Epithelial cell of proximal tubule (primary cell): Measurements from ENCODE around the gene CDHR3. TPM values are rescaled to one million over a fixed set of nuclear protein-coding genes. Genes with fewer than 3 reads are reported as not detected.

ENCODE experiments used
- DNase-seq: peaks from one replicate; pipeline ENCODE4 v3.0.0-alpha.2; 2011; ENCODE audit warnings: low read depth
- H3K4me3 ChIP-seq: 2 replicates; pipeline ENCODE4 v1.5.1; 2011; ENCODE audit warnings: low read depth, mild to moderate bottlenecking, low read length
- CTCF ChIP-seq: conservative IDR thresholded peaks from 2 replicates; pipeline ENCODE4 v1.5.1; 2012; ENCODE audit warnings: low read depth, mild to moderate bottlenecking, low read length
- total RNA-seq: library from RNA; depleted of rRNA; stranded (reverse); fragments of >200 nt; gene quantifications from 2 replicates; pipeline ENCODE4 v1.2.3, GENCODE V29; 2015

The CDHR3 gene
- total RNA-seq, 1 donor from 2014 or later = 0.17 TPM

DNA sequence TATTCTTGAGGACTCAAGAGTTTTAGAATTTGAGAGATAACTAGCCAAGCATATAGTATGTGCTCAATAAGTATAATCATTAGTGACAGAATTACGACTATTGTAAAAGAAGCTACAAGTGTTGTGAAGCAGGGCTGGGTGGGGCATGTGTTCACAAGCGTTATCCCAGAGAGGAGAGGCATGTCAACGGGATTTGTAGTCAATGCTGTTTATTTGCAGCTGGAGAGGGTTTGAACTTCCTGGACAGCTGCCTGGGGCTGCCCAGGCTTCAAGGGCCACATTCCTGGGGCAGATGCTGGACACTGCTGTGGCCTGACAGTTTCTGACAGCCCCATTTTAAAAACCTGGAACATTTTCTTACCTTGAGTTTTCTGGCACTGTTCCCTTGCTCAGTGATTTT lies 36.9 kb upstream of the CDHR3 start:
- DNase-seq = no peak
- no peak overlapping the region for H3K4me3 ChIP-seq

DNA sequence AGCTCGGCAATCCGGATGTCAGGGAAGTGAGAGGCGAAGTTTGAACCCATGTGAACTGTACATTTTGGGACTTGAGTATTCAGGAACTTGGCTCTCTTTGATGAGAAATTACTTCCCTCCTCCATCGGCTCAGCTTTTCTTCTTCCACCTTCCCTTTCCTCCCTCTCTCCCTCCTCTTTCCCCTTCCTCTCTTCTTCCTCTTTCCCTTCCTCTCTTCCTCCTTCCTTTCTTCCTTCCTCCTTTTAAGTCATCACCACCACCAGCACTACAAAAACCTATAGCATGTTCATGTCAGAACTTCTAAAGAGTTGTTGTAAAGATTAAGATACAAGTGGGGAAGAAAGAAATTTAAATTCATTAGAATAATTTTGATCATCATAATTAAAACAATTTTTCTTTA lies 31.9 kb upstream of the CDHR3 start:
- TF ChIP-seq CTCF = no peak
- no peak for DNase-seq
- no peak overlapping the region for H3K4me3 ChIP-seq

More for the DNA sequence above, 36.9 kb upstream of the CDHR3 start:
- no peak for TF ChIP-seq CTCF

DNA sequence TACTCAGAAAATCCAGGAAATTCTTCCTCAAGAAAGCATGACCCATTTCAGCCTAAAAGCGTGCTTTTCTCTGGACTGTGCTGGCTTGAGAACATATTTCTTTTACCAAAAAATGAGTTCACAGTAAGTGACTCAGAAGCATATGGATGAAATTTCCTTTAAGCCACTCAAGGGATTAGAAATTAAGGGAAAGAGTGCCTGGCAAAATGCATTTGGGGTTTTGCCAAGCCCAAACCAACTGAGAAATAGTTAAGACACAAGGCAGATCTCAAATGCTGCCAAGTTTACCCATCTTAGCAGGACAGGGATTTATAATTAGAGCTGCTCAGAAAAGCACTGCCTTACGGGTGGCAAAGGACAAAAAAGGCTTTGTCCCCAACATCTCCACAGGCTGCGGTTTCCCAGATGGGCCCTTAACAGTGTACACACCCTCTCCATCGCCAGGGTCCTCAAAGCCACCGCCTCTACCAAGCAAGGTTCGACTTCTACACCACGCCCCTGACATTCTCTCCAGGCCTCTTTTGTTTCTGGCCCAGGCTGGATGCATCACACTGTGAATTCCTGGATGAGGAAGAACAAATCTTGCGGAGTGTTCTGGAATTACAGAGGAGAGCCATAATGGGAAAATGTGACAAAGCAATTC lies 30.1 kb upstream of the CDHR3 start:
- H3K4me3 ChIP-seq = no peak overlapping the region
- TF ChIP-seq CTCF = no peak
- no peak for DNase-seq

DNA sequence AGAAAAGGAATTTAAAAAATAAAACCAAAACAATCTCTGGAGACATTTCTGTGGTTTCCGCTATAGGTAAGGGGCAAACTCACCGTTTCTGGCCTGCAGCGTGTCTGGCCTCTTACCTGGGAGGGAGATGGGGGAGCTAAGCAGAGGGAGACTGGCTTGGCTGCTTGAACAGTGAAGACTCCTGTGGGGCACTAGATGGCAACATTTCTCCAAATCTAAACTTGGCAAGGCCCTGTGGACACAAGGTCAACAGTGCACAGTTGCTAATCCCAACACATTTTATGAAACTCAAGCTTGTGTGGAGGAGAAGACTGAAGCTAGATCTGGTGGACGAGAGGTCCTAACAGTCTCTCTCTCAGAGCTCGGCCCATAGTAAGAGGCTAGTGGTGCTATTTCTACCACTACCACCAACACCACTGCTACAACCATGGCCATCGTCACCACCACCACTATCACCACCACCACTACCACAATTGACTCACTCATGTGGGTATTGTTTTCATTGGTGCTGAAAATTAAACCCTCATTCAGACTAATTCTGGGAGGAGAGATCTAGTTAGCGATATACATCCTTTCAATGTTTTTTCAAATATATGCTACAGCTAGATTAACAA lies 28.4 kb upstream of the CDHR3 start:
- no peak overlapping the region for H3K4me3 ChIP-seq
- peak; percentile 54 for TF ChIP-seq CTCF
- no peak for DNase-seq

DNA sequence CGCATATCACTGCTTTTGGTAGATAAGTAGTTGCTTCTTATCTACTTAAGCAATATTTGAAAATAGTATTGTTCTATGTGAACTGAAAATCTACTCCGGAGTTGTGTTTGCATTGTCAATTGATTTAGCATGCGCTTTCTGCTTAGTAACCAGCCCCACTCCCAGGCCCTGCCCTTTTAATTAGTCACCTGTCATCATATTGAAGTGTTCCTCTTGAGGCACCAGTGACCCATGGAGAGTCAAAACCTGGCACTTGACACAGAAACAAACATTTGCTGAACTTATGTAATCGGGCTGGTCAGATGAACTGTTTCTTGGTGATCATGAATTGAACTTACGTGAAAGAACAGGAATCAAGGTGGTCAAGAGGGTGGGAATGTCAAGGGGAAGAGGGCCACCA lies 27.8 kb upstream of the CDHR3 start:
- no peak for TF ChIP-seq CTCF
- H3K4me3 ChIP-seq = no peak overlapping the region
- no peak for DNase-seq

DNA sequence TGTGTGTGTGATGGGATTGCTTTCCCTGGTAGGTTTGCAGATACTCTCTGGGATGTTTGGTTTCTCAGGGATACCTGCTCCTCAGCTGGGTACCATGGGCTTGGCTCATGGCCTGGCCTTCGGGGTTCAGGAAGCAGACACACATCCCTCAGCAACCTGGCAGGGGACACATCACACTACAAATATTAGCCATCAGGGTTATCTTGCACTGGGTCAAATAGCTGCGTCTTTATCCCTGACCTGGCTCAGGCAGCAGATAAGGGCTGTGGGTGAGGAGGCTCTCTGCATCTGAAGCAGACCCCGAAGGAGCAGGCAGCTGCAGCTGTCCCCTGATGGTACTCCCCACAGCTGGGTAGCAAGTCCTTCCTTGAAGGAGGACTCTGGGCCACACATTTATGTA lies 25.7 kb upstream of the CDHR3 start:
- H3K4me3 ChIP-seq = no peak overlapping the region
- TF ChIP-seq CTCF = no peak
- no peak for DNase-seq

GRCh38 chr7:105940109-105940508 lies 23.0 kb upstream of the CDHR3 start:
- no peak for TF ChIP-seq CTCF
- no peak overlapping the region for H3K4me3 ChIP-seq
- DNase-seq = no peak
